Urothelium cell line (cell line): ENCODE data around the gene FANCD2.
A peak's percentile ranks its signal among the peaks of the same experiment; 100 is the strongest.
"Not testable (repeated sequence)": the region's sequence is repeated elsewhere in the genome, so short reads cannot be mapped to it uniquely, and the experiment has no call there.

Experiments used
- DNase-seq: peaks from one replicate; pipeline ENCODE4 v3.0.0; 2011; ENCODE audit warnings: low spot score, mixed read lengths
- FAIRE-seq: peaks from 2 replicates; lab custom pipeline; 2011; peaks lifted over from hg19 to GRCh38; lab: Jason Lieb, UNC

FANCD2 gene

DNA sequence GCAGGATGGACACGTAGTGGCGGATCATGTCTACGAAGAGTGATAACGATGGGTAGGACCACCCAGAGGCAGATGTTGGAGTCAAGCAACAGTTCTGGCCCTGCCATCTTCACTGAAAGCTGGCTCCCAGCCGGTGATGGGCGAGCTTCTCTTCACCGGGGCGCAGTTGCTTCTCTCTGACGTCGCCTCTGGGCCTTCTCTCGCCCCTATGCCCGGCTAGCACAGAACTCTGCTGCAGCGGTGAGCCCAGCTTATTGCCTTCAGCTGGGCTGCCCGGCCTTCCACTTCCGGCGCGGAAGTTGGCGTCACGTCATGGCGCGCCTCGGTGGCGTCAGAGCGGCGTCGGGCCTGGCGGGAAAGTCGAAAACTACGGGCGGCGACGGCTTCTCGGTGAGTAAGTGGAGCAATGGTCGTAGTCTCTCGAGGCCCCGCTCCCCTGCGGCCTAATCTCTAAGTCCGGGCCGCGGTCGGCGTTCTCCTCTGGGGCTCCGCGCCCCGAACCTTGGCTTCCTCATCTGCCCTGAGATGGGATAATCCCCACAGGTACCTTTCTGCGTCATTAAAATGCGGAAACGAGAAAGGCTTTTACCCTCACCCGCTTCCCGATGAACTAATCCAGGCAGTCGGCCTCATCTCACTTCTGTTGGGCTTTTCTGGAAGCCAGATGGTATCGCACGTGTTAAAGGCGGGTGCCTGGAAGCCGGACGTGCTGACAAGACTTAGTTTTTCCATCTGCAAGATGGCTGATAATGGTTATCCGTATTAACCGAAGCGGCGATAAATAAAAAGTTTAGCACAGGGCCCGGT lies at the start of gene FANCD2:
TSS of gene FANCD2 (plus strand) at position 354 of the 807 bp plus-strand sequence. CDS start 2,221 bp downstream, outside the sequence.
- FAIRE-seq = peak; percentile 13
- peak; percentile 92 for DNase-seq

DNA sequence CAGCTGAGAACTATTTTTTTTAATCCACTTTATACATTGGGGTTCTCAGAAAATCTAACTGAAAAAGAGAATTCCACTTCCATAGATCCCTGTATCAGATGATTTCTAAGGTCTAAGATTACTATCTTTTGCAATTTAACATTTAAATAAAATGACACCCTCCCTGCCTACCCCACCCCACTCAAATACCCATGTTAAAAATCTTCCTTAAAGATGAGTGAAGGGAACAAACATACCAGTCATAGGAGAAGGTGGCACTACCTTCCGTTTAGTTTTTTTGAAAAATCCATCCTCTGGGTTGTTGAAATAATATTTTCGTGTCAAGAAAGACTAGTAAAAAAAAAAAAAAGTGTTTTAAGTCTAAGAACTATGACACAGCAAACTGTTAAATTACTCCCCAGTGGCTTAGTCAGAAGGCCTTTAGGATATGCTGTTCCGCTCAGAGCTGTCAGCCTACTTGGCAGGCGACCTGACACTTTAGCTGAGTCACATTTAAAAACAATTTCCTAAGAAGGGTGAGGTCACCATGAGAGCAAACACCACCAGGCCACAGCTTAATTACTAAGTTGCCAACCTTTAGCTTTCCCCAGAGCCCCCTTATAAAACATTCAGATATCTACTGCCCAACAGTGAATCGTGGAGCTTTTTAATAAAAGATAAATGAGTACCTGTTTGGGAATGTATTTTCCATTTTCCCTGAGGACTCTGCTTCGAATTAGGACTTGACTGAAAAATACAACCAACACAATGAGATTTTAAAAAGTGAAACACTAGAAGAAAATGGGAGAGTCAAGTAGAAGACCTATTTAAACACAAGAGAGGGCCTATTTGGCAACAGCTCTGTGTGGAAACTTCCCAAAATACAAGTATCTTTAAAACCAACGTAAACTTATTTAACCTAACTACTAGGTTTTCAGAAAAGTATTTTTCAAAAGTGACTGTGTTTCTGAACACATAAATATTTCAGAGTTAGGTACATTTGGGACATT lies 49.2 kb upstream of the FANCD2 start:
- peak; percentile 75 for DNase-seq
- FAIRE-seq = no peak

DNA sequence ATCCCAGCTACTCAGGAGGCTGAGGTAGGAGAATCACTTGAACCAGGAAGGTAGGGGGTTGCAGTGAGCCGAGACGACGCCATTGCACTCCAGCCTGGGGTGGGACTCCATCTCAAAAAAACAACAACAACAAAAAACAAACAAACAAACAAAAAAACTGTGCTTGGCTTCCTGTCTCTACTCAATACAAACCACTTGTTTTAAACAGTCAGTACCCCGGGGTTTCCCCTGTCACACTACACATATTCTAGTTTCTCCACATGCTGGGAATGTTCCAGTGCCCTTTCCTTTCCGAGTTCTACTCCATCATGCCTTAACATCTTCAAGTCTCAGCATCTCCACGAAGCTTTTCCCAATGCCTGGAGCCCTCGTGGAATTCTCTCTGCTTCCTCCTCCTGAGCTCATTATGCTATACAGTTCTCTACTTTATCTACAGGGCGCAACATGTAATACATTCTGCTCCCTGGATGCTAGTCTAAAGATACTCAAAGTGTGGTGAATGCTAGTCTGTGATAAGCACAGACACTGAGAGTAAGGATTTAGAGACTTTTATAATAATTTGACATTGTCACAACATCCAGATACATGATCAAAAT lies 47.4 kb upstream of the FANCD2 start:
- DNase-seq (no peak), FAIRE-seq (no peak)

DNA sequence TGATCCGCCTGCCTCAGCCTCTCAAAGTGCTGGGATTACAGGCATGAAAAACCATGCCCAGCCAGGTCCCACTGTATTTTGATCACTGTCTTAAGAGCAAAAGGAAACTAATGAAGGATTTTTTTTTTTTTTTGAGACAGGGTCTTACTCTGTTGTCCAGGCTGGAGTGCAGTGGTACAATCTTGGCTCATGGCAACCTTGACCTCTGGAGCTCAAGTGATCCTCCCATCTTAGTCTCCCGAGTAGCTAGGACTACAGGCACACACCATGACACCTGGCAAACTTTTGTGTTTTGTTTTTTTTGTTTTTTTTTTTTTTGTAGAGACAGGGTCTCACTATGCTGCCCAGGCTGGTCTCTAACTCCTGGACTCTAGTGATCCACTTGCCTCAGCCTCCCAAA lies 46.0 kb upstream of the FANCD2 start:
- FAIRE-seq = no peak

DNA sequence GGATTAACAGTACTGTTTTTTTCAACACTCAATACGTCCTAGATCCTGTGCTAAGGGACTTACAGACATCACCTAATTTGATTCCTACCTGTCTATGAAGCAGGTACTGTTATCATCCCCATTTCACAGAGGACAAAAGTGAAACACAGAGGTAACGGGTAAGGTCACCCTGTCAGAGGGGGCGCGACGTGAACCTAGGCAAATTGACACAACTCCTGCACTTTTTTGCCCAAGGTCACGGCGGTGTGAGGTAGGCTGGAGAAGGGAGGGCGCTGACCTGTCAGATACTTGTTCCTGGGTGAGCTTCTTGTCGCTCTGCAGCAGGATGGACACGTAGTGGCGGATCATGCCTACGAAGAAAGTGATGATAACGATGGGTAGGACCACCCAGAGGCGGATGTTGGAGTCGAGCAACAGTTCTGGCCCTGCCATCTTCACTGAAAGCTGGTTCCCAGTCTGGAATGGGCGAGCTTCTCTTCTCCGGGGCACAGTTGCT lies 40.0 kb upstream of the FANCD2 start:
- FAIRE-seq = no peak

More for the DNA sequence above, 46.0 kb upstream of the FANCD2 start:
- DNase-seq = no peak

DNA sequence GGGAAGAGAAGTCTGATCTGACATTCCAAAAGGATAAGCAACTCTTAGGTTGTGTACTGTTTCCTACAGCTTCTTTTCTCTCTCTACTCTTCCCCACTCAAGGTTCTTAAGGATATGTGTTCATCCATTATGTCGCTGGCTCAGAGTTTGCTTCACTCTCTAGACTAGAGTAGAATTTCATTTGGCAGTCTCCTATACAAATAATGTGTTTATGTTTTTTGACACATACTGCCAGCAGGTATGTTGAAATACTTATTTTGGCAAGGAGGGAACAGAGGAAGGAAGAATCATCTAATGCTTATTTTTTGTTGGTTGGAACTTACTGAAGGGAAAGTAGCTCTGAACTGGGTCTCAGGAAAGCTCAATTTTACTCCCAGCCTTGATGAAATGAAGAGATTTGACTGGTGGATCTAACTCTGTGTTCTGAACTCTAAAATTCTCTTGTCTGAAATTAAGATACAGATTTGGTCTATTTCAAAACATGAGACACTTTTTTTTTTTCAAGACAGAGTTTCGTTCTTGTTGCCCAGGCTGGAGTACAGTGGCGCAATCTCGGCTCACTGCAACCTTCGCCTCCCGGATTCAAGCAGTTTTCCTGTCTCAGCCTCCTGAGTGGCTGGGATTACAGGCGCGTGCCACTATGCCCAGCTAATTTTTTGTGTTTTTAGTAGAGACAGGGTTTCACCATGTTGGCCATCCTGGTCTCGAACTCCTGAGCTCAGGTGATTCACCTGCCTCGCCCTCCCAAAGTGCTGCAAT lies 32.0 kb upstream of the FANCD2 start:
- FAIRE-seq = no peak
- DNase-seq = no peak

More for the DNA sequence above, 40.0 kb upstream of the FANCD2 start:
- peak; percentile 13 for DNase-seq

DNA sequence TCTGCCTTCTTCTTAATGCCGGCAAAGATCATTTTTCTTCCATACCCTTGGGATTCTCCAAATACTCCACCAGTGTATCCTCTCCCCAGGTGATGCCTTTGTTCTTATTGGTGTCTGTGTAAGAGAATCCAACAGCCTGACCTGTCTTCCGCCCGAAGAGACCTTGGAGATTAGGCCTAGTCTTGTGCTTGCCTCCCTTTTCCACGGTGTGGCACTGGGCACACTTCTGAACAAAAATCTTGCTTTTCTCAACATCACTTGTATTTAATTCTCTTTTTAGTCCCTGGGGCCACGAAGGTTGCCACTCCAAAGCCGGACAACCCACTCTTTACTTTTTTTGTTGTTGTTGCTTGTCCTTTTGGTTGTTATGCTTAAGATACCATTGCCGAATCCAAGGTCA lies 25.6 kb upstream of the FANCD2 start:
- no peak for FAIRE-seq
- no peak for DNase-seq

DNA sequence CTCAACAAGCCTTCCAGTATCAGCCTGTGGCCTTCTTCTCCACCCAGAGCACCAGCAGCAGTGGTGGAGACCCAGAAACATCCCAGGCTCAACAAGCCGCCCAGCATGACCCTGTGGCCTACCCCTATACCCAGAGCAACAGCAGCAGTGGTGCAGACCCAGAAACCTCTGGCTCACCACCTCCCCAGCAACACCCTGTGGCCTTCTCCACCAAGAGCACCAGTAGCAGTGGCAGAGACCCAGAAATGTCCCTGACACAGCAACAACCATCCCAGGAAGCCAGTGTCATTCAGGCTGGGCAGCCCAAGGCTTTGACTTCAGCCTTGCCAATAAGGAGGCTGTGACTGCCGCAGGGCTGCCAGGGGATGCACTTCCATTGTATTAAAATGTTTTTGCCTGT lies 23.3 kb upstream of the FANCD2 start:
- no peak for FAIRE-seq
- no peak for DNase-seq

DNA sequence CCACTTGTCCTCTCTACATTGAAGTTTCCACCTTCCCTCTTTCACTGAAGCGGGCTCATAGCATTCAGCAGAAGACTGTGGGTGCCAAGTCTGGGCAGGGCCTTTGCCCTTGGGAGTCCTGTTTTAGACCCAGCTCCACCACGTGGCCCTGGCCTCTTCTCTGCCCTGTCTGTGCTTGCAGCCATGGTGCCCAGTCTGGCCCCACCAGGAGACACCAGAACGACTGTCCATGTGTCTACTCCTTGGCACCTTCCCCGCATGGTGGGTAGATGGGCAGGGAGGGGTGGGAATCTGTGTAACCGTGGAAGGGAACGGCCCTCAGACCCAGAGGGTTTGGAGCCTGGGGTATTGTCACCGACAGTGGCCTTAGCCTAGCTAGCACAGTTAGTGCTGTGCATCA lies 21.7 kb upstream of the FANCD2 start:
- DNase-seq (no peak), FAIRE-seq (no peak)

DNA sequence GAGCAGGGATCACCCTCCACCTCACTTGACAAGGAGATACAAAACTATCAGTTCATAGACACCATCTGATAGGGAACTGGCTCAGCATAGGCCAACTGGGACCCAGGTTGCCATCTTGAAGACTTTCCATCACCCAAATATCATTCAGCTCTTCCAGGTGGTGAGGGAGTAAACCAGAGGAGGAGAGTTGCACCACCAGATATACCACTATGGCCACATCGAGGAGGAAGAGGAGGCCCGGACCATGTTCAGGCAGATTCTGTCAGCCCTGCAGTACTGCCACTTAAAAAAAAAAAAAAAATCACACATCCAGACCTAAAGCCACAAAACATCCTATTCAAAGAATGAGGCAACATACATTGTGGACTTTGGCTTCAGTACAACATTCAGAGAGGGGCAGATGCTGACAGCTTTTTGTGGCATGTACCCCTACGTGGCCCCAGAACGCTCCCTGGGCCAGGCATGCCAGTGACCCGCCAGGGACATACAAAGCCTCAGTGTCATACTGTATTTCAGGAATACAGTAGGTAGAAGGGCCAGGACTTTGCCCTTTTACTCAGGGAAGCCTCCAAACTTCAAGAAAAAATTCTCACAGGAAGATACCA lies 21.2 kb upstream of the FANCD2 start:
- DNase-seq (no peak), FAIRE-seq (no peak)

DNA sequence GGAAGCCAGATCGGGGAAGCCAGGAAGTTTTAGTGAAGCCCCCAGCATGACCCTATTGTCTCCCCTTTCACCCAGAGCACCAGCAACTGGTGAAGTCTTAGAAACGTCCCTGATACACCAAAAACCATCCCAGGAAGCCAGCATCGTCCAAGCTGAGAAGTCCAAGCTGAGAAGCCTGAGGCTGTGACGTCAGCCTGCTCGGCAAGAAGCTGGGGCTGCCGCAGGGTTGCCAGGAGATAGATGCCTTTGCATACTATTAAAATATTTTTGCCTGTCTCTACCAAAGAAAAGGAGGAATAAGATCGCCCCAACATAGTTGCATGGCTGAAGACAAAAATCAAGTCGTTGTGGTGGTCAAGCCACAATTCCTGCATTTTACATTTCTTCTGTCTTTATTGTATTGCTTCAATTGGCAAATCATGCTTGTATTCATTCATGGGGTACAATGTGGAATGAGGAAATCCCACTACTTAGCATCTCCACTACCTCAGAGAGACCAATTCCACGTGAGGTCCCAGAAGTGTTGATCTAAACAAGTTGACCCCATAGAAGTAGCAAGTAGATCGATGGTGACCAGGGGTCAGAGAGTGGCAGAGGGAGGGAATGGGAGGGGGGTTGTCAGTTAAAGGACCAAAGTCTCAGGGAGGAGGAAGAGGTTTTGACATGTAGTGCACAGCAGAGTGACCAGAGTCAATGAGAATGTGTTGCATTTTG lies 20.0 kb upstream of the FANCD2 start:
- DNase-seq (no peak), FAIRE-seq (no peak)

DNA sequence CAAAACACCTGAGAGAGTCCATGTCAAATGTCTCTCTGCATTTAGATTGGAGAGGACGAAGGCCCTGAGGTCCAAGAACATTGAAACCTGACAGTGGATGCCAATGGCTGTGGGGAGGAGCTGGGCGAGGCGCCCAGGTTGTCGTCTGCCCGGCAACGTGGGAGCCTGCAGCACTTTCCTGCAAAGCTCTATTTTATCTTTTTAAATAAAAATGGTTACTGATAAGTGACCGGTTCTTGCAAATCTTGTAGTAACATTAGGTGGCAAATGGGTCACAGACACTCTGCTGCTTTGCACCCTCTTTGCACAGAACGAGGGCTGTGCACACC lies 19.5 kb upstream of the FANCD2 start:
- FAIRE-seq = no peak
- no peak for DNase-seq

DNA sequence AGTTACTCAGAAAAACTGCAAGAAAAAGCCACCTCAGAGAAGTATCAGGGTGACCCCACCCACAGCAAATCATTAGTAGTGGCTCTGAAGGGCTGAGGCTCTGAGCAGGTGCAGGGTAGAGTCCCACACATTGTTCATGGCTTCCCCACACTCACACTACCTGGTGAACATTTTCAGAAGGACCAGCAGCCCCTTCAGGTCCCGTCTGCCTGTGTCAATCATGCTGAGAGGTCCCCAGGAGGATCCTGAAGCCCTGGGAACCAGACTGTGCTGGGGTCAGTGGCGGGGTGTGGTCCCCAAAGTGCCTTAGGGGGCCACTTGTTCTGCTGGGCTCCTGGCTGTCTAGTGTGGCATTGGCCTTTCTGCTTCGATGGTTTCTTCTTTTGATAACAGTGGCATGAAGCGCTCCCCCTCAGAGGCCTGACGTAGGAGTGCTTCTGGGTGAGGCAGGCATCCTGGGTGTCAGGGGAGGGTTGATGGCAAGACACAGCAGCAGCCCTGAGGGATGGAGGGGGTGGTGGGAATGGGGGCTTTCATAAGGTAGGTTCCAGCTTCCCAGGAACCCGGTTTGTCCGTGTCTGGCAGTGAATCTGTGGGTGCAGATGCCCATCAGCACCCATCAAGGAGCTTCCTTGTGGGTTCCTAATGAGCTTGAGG lies 19.0 kb upstream of the FANCD2 start:
- no peak for DNase-seq
- FAIRE-seq = no peak

DNA sequence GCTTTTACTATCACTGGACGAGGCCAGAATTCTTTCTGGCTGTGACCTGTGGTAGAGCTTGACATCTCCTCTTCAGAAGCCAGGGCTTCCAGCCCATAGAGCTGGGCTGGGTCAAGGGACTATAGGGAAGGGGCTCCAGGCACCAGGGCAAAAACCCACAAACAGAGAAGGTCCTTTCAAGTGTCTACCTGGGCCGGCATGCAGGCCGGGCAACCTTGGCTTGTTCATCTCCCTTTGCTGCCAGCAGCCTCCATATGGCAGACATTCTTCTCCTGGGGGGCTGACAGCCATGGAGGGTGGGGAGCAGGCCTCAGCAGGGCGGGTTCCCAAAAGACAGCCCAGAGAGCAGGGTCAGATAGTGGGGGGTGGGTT lies 18.0 kb upstream of the FANCD2 start:
- FAIRE-seq, DNase-seq: not testable (repeated sequence)

DNA sequence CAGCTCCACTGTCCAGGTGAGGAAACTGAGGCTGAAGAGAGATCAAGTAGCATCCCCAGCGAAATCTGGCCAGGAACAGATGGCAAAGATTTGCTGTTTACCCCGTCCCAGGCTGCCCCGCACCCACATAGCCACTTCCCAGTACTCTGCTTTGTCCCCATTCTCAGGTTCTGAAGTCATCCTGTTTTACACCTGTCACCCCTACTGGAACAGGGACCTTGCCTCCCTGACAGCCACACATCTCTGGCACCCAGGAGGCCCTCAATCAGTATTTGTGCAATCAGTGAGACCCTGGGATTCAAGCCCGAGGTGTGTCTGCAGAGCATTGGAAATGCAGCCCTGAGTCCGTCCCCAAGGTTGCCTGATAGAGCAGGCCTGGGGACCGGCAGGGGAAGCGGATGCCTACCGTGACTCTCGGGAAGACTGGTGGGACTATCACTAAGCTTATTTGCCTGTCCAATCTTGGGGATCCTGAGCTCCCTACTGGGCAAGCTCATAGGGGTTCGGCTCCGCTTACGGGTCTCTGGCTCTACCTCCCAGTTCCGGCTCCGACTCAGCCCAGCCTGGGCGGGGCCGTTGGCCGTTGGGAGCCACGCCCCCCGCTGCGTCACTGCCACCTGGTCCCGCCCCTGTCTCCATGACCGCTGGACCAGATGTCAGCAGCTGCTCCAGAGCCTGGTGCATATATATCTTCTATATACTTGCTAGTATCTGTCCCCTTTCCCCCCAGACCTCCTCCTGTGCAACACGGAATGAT lies 17.5 kb upstream of the FANCD2 start:
- FAIRE-seq (no peak), DNase-seq (peak; percentile 24)

DNA sequence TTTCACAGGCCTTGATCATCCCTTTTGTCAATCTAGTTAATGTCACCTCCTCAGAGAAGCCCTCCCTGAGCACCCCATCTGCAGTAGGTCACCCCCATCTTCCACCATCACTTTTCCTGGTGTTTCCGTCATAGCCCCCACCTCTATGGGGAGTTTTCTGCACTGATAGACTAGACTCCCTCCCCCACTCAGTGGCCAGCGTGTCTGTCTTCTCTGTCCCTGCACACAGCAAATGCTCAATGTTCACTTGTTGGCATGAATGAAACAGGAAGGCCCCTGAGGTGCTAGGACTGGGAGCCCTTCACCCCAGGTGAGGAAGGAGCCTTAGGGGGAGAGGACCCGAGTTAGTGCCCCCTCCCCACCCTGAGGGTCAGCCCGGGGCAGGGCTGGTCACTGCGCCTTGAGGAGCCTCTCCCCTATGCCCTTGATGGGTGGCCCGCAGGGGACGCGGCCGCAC lies 15.8 kb upstream of the FANCD2 start:
- DNase-seq (no peak), FAIRE-seq (no peak)

DNA sequence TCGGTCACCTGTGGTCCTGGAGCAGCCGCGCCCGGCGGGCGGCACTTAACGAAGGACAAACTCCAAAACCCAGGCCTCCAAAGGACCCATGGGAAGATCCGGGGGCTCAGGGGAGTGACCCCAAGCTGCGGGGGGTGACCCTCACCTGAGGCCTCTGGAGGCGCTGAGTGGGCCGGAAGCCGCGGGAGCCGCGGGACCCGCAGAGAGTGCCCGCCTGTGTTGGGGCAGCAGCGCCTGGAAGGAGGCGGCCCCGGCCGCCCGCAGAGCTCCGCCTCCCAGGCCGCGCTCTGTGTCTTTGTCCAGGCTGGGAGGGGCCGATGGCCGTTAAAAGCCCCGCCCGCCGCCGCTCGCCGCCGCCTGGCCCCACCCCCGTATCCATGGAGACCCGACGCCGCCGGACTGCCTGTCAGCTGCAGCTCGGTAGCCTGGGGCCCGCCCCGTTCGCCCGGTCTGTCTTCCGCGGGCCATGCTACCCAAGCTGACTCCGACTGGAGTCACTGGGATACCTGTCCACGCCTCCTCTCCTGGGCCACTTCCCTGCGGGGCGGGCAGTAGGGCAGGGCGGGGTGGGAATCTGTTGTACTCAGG lies 15.3 kb upstream of the FANCD2 start:
- FAIRE-seq (no peak), DNase-seq (peak; percentile 98)

DNA sequence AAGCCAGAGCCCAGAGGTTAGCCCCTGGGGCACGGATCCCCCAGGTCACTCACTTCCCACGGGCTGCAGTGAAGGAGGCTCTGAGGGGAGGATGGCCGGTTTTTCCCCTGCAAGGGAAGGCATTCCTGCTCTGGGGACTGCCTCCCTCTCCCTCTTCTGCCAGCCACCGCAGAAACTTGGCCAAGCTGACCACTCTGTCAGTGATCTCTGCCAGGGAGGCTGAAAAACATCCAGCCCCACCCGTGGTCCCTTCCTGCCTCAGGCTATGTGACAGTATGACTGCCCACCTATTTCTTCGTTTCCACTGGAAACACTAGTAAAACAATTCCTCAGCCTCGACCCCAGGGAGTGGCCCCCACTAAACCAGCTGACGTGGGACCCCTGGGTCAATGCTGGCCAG lies 14.6 kb upstream of the FANCD2 start:
- no peak for DNase-seq
- FAIRE-seq = no peak
